NCI-H82 (cell line): Measurements from ENCODE around the gene OR2T35.

Experiments
- DNase-seq: peaks from one replicate; lab custom pipeline; 2025; lab: John Stamatoyannopoulos, UW

The OR2T35 gene

DNA sequence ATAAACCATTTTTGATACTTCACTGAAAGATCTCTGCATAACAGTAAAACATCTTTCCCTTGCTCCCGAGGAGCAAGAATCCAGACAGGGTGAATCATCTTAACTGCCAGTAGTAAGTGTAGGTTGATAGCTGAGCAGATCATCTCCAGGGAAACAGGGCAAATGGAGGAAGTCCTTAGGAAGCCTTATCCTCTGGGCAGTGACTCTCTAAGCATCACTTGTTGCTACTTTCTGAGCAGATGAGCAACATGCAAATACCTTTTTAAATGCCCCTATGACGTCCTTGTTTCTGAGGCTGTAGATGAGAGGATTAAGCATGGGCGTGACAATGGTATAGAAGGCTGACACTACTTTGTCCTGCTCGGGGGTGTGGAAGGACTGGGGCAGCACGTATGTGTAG, 19.1 kb downstream of the OR2T35 start:
- DNase-seq, result no peak

GRCh38 chr1:248625166-248625565, 19.9 kb downstream of the OR2T35 start:
- DNase-seq, result no peak

GRCh38 chr1:248622570-248623001, 22.5 kb downstream of the OR2T35 start:
- peak; percentile 69 for DNase-seq

DNA sequence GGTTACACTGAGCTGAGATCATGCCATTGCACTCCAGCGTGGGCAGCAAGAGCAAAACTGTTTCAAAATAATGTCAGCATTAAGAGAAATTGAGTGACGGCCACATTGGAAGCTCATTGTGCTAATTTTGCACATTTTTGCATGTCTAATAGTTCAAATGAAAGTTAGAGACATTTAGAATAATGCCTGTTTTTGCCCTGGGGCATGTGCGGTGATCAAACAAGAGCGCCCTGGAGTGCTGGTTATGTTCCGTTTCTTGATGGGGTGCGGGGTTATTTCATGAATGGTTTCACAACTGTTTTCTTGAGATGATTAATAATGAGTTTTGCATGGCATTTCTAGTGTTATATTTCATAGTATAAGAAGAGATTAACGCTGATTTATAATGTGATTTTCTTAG, 23.3 kb downstream of the OR2T35 start:
- DNase-seq, result no peak

- peak; percentile 67 for DNase-seq
Measured at GRCh38 chr1:248618878-248619277, 26.2 kb downstream of the OR2T35 start.

DNA sequence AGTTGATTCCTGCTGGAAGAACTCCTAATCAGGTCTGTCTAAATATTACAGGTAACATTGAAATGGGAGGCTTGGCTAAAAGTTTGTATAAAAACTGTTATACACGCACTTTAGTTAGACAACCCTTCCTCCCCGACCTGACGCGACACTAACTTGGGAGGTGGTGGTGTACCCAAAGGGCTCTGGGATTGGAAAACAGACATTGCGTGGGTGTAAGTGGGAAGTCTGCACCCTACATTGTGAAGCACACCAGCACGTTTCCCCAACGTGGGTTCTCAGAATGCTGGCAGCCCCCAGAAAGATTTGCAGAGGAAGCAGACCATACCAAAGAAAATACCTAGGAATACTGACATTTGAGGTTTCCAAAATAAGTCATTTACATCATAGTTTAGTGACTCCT, 27.0 kb downstream of the OR2T35 start:
- DNase-seq, result no peak

DNA sequence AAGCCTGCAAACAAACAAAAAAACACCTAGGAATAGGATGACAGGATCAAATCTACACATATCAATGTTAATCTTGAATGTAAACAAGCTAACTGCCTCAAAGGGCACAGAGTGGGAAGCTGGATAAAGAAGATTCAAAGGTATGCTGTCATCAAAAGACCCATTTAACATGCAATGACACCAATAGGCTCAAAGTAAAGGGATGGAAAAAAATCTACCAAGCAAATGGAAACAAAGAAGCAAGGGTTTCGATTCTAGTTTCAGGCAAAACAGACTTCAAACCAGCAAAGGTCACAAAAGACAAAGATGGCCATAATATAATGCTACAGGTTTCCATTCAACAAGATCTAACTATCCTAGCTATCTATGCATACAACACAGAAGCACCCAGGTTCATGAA, 31.3 kb downstream of the OR2T35 start:
- no peak for DNase-seq

DNA sequence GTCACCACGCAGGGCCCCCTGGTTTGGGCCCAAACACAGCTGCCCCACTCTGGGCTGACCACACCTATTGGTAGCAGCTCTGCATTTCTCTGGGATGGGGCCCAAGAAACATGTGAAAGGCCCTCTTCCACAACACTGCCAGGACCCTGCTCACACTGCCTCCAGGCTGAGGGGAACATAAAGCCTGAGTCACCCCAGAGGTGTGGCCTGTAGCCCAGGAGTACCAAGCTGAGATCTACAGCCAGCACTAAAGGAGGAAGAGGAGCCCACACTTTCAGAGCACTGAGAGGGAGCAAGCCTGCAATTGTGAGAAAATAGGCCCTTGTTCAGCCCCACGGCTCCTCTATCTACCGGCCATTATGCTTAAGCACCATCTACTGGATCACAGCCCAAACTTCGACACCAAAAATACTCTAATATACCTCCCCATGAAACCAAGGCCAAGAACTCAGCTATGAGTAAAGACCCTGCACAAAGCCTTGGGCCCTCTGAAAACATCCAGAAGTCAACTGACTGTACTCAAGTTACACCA, 33.1 kb downstream of the OR2T35 start:
- DNase-seq, result no peak

GRCh38 chr1:248610301-248610700, 34.8 kb downstream of the OR2T35 start:
- no peak for DNase-seq

DNA sequence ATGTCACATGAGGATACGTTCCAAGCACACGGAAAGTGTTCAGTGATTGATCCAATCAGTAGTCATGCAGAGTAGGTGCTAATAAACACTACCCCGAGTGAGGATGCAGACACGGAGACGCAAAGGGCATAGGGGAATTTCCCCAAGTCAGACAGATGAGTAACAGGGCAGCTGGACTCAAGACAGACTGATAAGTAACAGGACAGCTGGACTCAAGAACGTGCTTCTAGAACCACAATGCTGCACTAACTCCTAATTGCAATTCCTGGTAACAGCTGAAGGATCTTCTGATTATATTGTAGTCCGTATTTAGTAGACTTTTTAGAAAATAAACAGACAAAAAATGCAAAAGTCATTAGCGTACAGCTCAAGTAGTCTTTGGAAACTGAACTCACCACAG, 45.7 kb downstream of the OR2T35 start:
- DNase-seq, result no peak

GRCh38 chr1:248597589-248597988, 47.5 kb downstream of the OR2T35 start, which contains the start of gene OR2T10:
TSS of gene OR2T10 (minus strand) at chr1:248597700. CDS start at chr1:248593768, 3,932 bp downstream.
- DNase-seq, result no peak

DNA sequence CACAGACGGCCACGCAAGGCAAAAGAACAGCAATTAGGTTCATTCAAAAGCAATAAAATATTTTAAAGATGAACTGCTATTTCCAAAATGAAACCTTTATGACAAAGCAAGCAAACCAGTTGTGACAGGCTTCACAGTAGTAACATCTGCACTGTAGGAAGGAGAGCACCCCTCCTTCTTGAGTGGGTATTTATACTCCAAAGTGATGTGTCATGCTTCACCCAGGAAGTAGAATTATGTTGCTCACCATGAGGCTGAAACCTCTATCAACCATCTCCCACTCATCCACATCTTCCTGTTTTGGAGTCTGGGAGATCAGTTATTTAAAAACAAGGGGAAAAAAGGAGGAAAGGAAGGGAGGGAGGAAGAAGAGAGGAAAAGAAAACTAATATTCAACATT, 48.5 kb downstream of the OR2T35 start:
- DNase-seq, result no peak

GRCh38 chr1:248593226-248593625, 51.9 kb downstream of the OR2T35 start:
- no peak for DNase-seq

- DNase-seq, result no peak
Measured at GRCh38 chr1:248592655-248593054, 52.4 kb downstream of the OR2T35 start.

GRCh38 chr1:248590055-248590454, 55.0 kb downstream of the OR2T35 start:
- peak; percentile 17 for DNase-seq

DNA sequence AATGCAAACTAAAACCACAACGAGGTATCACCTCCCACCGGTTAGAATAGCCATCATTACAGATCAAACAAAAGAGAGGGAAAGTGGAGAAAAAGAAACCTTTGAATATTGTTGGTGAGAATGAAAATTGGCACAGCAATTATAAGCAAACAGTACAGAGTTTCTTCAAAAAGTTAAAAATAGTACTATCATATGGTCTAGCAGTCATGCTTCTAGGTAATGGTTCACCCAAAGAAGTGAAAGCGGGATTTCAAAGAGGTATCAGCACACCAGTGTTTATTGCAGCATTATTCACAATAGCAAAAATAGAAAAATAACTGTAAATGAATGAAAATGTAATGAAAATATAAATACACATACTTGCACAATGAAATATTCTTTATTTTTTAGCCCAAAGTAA, 55.7 kb downstream of the OR2T35 start:
- DNase-seq, result no peak
